ENCODE data around the gene OBSCN.

Gene OBSCN

GRCh38 chr1:228313536-228314277 lies 105.9 kb downstream of the OBSCN start:
- DNase-seq, result no peak

GRCh38 chr1:228314315-228314657 lies 106.4 kb downstream of the OBSCN start:
- DNase-seq, result no peak

- DNase-seq, result no peak
Observed at GRCh38 chr1:228314658-228315483, 107.0 kb downstream of the OBSCN start.

GRCh38 chr1:228315484-228315944 lies 107.7 kb downstream of the OBSCN start:
- DNase-seq, result no peak

GRCh38 chr1:228315945-228316588 lies 108.2 kb downstream of the OBSCN start:
- no peak for DNase-seq

GRCh38 chr1:228316589-228317387 lies 108.9 kb downstream of the OBSCN start:
- no peak for DNase-seq

GRCh38 chr1:228317411-228317828 lies 109.6 kb downstream of the OBSCN start:
- no peak for DNase-seq

- no peak for DNase-seq
Observed at GRCh38 chr1:228317891-228318810, 110.3 kb downstream of the OBSCN start.

- DNase-seq, result no peak
Observed at GRCh38 chr1:228318823-228319241, 111.0 kb downstream of the OBSCN start.

- no peak for DNase-seq
Observed at GRCh38 chr1:228319352-228320088, 111.7 kb downstream of the OBSCN start.

GRCh38 chr1:228320394-228320793 lies 112.5 kb downstream of the OBSCN start:
- no peak for DNase-seq

GRCh38 chr1:228321435-228321834 lies 113.6 kb downstream of the OBSCN start:
- no peak for DNase-seq

- no peak for DNase-seq
Observed at GRCh38 chr1:228321895-228322294, 114.1 kb downstream of the OBSCN start.

GRCh38 chr1:228323401-228323800 lies 115.6 kb downstream of the OBSCN start:
- no peak for DNase-seq

GRCh38 chr1:228325267-228325666 lies 117.4 kb downstream of the OBSCN start:
- no peak for DNase-seq

GRCh38 chr1:228329887-228330286 lies 122.0 kb downstream of the OBSCN start:
- DNase-seq, result no peak

GRCh38 chr1:228332797-228333738 lies 125.2 kb downstream of the OBSCN start:
- no peak for DNase-seq

- DNase-seq, result no peak
Observed at GRCh38 chr1:228333739-228334115, 125.9 kb downstream of the OBSCN start.

GRCh38 chr1:228334226-228334935 lies 126.5 kb downstream of the OBSCN start:
- DNase-seq, result no peak
